Embryonic facial prominence (tissue), 1 donor: ENCODE results near the gene WDR7.

ENCODE experiments used
- DNase-seq: peaks from one replicate; pipeline ENCODE4 v3.0.0-alpha.2; 2016; ENCODE audit errors: extremely low spot score

The WDR7 gene

GRCh38 chr18:56935434-56936040, 284.4 kb downstream of the WDR7 start:
- no peak for DNase-seq

- DNase-seq, result no peak
Observed at GRCh38 chr18:56936457-56936856, 285.3 kb downstream of the WDR7 start.

- no peak for DNase-seq
Observed at GRCh38 chr18:56937874-56938430, 286.8 kb downstream of the WDR7 start.

GRCh38 chr18:56945171-56946083, 294.3 kb downstream of the WDR7 start:
- DNase-seq, result no peak

GRCh38 chr18:56947236-56947635, 296.1 kb downstream of the WDR7 start:
- no peak for DNase-seq

- no peak for DNase-seq
Observed at GRCh38 chr18:56952026-56952425, 300.9 kb downstream of the WDR7 start.

GRCh38 chr18:56953428-56954198, 302.5 kb downstream of the WDR7 start:
- no peak for DNase-seq

GRCh38 chr18:56955490-56955889, 304.3 kb downstream of the WDR7 start:
- DNase-seq, result no peak

- no peak for DNase-seq
Observed at GRCh38 chr18:56959120-56959519, 308.0 kb downstream of the WDR7 start.

- no peak for DNase-seq
Observed at GRCh38 chr18:56962322-56962721, 311.2 kb downstream of the WDR7 start.

- no peak for DNase-seq
Observed at GRCh38 chr18:56967035-56967434, 315.9 kb downstream of the WDR7 start.

- no peak for DNase-seq
Observed at GRCh38 chr18:56973487-56973886, 322.3 kb downstream of the WDR7 start.

GRCh38 chr18:56974141-56974540, 323.0 kb downstream of the WDR7 start:
- no peak for DNase-seq

GRCh38 chr18:56975276-56975675, 324.1 kb downstream of the WDR7 start:
- no peak for DNase-seq

GRCh38 chr18:56977309-56977708, 326.1 kb downstream of the WDR7 start:
- DNase-seq, result no peak

GRCh38 chr18:56977771-56978170, 326.6 kb downstream of the WDR7 start:
- no peak for DNase-seq

GRCh38 chr18:56980151-56980550, 329.0 kb downstream of the WDR7 start:
- no peak for DNase-seq

- DNase-seq, result no peak
Observed at GRCh38 chr18:56982766-56983165, 331.6 kb downstream of the WDR7 start.

GRCh38 chr18:56983275-56983992, 332.3 kb downstream of the WDR7 start:
- DNase-seq, result no peak

GRCh38 chr18:56984731-56985130, 333.6 kb downstream of the WDR7 start:
- no peak for DNase-seq

GRCh38 chr18:56986829-56987228, 335.7 kb downstream of the WDR7 start:
- no peak for DNase-seq
